Stomach (tissue), 9 donors: Measurements from ENCODE around the gene MSGN1. TPM values are rescaled to one million over a fixed set of nuclear protein-coding genes. Genes with fewer than 3 reads are reported as not detected.

ENCODE experiments used
- DNase-seq, 2 donors: peaks; one replicate each; pipeline versions ENCODE4 v3.0.0 to v3.0.0-alpha.2; 2013 to 2019
- H3K27ac ChIP-seq, 5 donors: fragments of 200-600 bp in 4 of 5; sonication (generic) in 4 of 5; one replicate each; pipeline ENCODE4 v1.5.1; 2013 to 2019; ENCODE audit warnings: mild to moderate bottlenecking in 1 of 5, moderate library complexity in 1 of 5
- H3K27me3 ChIP-seq, 3 donors: fragments of 200-600 bp; sonication (generic); one replicate each; pipeline ENCODE4 v1.5.1; 2017 to 2019; ENCODE audit warnings: mixed run types in 1 of 3
- H3K36me3 ChIP-seq, 4 donors: fragments of 200-600 bp; sonication (generic); 1 replicate in 3 of 4; 2 replicates in 1 of 4; pipeline ENCODE4 v1.5.1; 2016 to 2019
- H3K4me1 ChIP-seq, 4 donors: fragments of 200-600 bp; sonication (generic); one replicate each; pipeline ENCODE4 v1.5.1; 2016 to 2019
- H3K4me3 ChIP-seq, 4 donors: fragments of 200-600 bp; sonication (generic) in 3 of 4; one replicate each; pipeline ENCODE4 v1.5.1; 2016 to 2019; ENCODE audit warnings: mild to moderate bottlenecking in 1 of 4
- H3K9me3 ChIP-seq, 4 donors: fragments of 200-600 bp; sonication (generic); one replicate each; pipeline ENCODE4 v1.5.1; 2016 to 2019
- EP300 ChIP-seq: sonication (generic); formaldehyde crosslinking; IDR thresholded peaks from one replicate; pipeline ENCODE4 v1.6.1; 2017; ENCODE audit warnings: antibody characterized with exemption
- POLR2A ChIP-seq, 4 donors: fragments of 450-650 bp; IDR thresholded peaks; one replicate each; pipeline ENCODE4 v1.6.1; 2016; ENCODE audit warnings: antibody characterized with exemption in 4 of 4, control low read depth in 2 of 4, mild to moderate bottlenecking in 1 of 4, moderate library complexity in 1 of 4
- POLR2AphosphoS5 ChIP-seq, 3 donors: sonication (generic); formaldehyde crosslinking; IDR thresholded peaks; one replicate each; pipeline ENCODE4 v1.6.1; 2016; ENCODE audit warnings: antibody characterized with exemption in 3 of 3
- WGBS, 5 donors: extraction: QIAGEN DNeasy Blood & Tissue Kit in 3 of 5; methylation state at CpG; one replicate each; pipeline versions ENCODE4 v1.1.5 to v1.1.7; 2013 to 2018; 5-methylcytosine and 5-hydroxymethylcytosine counted together
- intact Hi-C: fragments of 100-400 bp; cut with DNase I; formaldehyde crosslinking; loops from one replicate; pipeline ENCODE4 v1.15.1; 2023; ENCODE audit warnings: low total_unique reads
- polyA plus RNA-seq, 3 donors: library from polyadenylated mRNA; stranded (reverse); fragments of 200-250 nt; gene quantifications; one replicate each; pipeline ENCODE4 v1.2.3, GENCODE V29; 2013
- total RNA-seq, 5 donors: library from RNA; depleted of rRNA; stranded (reverse); fragments of >200 nt; gene quantifications; one replicate each; pipeline versions ENCODE4 v1.1.0 to v1.2.3, GENCODE V29; 2014 to 2016
- TF ChIP-seq, protein P1 (sequence below), 7 experiments: fragments of 450-650 bp in 4 of 7; fragments of 200-600 bp in 3 of 7; sonication (generic) in 3 of 7; IDR thresholded peaks; one replicate each; pipeline ENCODE4 v1.5.1; 2016 to 2019; ENCODE audit warnings: antibody characterized with exemption in 7 of 7, control low read depth in 2 of 7, mild to moderate bottlenecking in 1 of 7
- donor health status: healthy with polysubstance abuse.
- donor health status: Bipolar disorder and iron deficiency.
- donor health status: healthy.

MSGN1 gene
- total and polyA plus RNA-seq, 8 donors, result 0.75 TPM; not detected in 7

DNA sequence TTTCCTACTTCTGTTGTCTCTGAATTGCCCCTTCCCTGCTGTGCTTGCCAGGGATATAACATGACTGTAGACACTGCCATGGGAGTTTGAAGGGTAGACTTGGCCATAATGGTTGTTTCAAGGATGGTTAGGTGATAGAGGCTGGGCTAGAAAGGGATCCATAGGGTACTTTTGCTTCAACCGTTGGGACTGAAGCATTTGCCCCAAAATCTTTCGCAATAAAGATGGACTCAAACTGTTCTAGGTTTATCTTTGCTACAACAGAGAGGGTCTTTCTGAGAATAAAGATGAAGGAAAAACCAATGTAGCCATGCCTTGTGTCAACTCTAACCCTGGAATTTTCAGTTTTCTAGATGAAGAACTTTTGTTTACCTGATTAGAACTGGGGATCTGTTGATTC lies 27.2 kb downstream of the MSGN1 start:
- no peaks in the 10 kb centered on the region for H3K4me1 ChIP-seq
- DNase-seq, result no peak
- H3K36me3 ChIP-seq, result no peaks in the 10 kb centered on the region
- no peak overlapping the region for H3K27ac ChIP-seq
- 83 to 98% (median 94%) methylated on average over 2 of the region's 2 CpGs for WGBS, 5 donors
- H3K27me3 ChIP-seq, result no peaks in the 10 kb centered on the region
- TF ChIP-seq, protein P1, sequence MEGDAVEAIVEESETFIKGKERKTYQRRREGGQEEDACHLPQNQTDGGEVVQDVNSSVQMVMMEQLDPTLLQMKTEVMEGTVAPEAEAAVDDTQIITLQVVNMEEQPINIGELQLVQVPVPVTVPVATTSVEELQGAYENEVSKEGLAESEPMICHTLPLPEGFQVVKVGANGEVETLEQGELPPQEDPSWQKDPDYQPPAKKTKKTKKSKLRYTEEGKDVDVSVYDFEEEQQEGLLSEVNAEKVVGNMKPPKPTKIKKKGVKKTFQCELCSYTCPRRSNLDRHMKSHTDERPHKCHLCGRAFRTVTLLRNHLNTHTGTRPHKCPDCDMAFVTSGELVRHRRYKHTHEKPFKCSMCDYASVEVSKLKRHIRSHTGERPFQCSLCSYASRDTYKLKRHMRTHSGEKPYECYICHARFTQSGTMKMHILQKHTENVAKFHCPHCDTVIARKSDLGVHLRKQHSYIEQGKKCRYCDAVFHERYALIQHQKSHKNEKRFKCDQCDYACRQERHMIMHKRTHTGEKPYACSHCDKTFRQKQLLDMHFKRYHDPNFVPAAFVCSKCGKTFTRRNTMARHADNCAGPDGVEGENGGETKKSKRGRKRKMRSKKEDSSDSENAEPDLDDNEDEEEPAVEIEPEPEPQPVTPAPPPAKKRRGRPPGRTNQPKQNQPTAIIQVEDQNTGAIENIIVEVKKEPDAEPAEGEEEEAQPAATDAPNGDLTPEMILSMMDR (IDR thresholded peaks at IDR 0.05), result no peak
- H3K4me3 ChIP-seq, result no peak overlapping the region
- H3K9me3 ChIP-seq, result no peaks in the 10 kb centered on the region
- intact Hi-C loops, result no loop called here

DNA sequence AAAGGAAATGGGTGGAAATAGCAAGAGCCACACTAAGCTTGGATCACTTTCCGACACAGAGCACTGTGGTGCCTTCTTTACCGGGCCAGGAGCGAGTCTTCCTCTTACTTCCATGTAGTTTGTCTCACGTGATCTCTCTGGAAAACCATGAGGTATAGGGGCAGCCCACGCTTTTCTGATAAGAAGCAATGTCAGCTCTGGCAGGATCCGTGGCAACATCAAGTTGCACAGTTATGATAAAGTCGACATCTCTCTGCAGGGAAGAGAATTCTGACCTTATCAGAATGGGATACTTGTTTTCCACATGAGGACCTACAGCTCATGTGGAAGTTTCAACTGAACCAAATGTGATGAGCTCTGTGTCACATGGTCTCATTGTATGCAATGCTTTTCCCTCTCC lies 29.5 kb downstream of the MSGN1 start:
- no peak overlapping the region for H3K27ac ChIP-seq
- H3K4me1 ChIP-seq, result no peaks in the 10 kb centered on the region
- DNase-seq, result no peak
- H3K27me3 ChIP-seq, result no peaks in the 10 kb centered on the region
- H3K36me3 ChIP-seq, result no peaks in the 10 kb centered on the region
- no peak for TF ChIP-seq EP300
- no peak for TF ChIP-seq POLR2A (IDR thresholded peaks at IDR 0.05)
- TF ChIP-seq, protein P1 (IDR thresholded peaks at IDR 0.05), result no peak
- no peak for TF ChIP-seq POLR2AphosphoS5 (IDR thresholded peaks at IDR 0.05)
- intact Hi-C loops, result no loop called here
- H3K9me3 ChIP-seq, result no peaks in the 10 kb centered on the region
- H3K4me3 ChIP-seq, result no peak overlapping the region
- 85 to 96% (median 91%) methylated on average over 7 of the region's 7 CpGs for WGBS, 5 donors

- no peak overlapping the region for H3K27ac ChIP-seq
- WGBS, 5 donors, result 32 to 64% (median 58%) methylated on average over 3 of the region's 3 CpGs
- DNase-seq, result no peak
- no peaks in the 10 kb centered on the region for H3K9me3 ChIP-seq
- TF ChIP-seq POLR2AphosphoS5 (IDR thresholded peaks at IDR 0.05) (no peak), POLR2A (IDR thresholded peaks at IDR 0.05) (no peak), EP300 (no peak)
- TF ChIP-seq, protein P1 (IDR thresholded peaks at IDR 0.05), result no peak
- H3K36me3 ChIP-seq, result no peaks in the 10 kb centered on the region
- peaks cover 0 to under 1% (median under 1%) of the 10 kb centered on the region in 4 donors for H3K4me1 ChIP-seq
- H3K27me3 ChIP-seq, result no peaks in the 10 kb centered on the region
- no peak overlapping the region for H3K4me3 ChIP-seq
- intact Hi-C loops, result no loop called here
Observed at GRCh38 chr2:17846676-17847075, 30.4 kb downstream of the MSGN1 start.

- Histone ChIP-seq H3K36me3 (no peaks in the 10 kb centered on the region), H3K4me1 (peaks cover 0 to 5% (median 4%) of the 10 kb centered on the region in 4 donors), H3K9me3 (no peaks in the 10 kb centered on the region), H3K27ac (no peak overlapping the region), H3K4me3 (no peak overlapping the region), H3K27me3 (peaks cover 0 to 2% (median 0%) of the 10 kb centered on the region in 3 donors)
- TF ChIP-seq POLR2AphosphoS5 (IDR thresholded peaks at IDR 0.05) (no peak), POLR2A (IDR thresholded peaks at IDR 0.05) (no peak), EP300 (no peak)
- TF ChIP-seq, protein P1 (IDR thresholded peaks at IDR 0.05), result no peak
- 85 to 91% (median 88%) methylated on average over 2 of the region's 2 CpGs for WGBS, 5 donors
- intact Hi-C loops, result no loop called here
- no peak for DNase-seq
Observed at GRCh38 chr2:17847236-17847635, 31.0 kb downstream of the MSGN1 start.
